ENCODE results near the gene GALK2. TPM values are rescaled to one million over a fixed set of nuclear protein-coding genes. Genes with fewer than 3 reads are reported as not detected.

Gene GALK2
- total and polyA plus RNA-seq, 2 of the 4 experiments (the other 2 are of a cell fraction), result 27.0 to 63.6 TPM

- Histone ChIP-seq H3K56ac (ENCODE audit: extremely low read depth, insufficient read depth, low read length) (no peak overlapping the region), H3K4ac (ENCODE audit: low read depth, low read length) (no peak overlapping the region), H3K4me1 (ENCODE audit: control insufficient read depth, insufficient read depth, low read length) (no peaks in the 10 kb centered on the region), H2BK20ac (ENCODE audit: low read depth, low read length) (no peak overlapping the region), H3K27ac (ENCODE audit: insufficient read depth, low read length) (no peak overlapping the region), H3K9me1 (ENCODE audit: insufficient read depth, low read length) (no peaks in the 10 kb centered on the region), H3K79me1 (ENCODE audit: low read depth in 1 of 2, low read length in 2 of 2) (no peaks in the 10 kb centered on the region; a peak in 2 of 4 replicates), H4K5ac (ENCODE audit: low read depth, low read length) (no peak overlapping the region), H2BK5ac (ENCODE audit: low read depth, low read length, poor library complexity, severe bottlenecking) (no peak overlapping the region), H4K8ac (ENCODE audit: low read depth in 2 of 2, low read length in 2 of 2) (no peak overlapping the region), H3K36me3 (ENCODE audit: control insufficient read depth, insufficient read depth, low read length) (no peaks in the 10 kb centered on the region), H3K4me2 (ENCODE audit: low read depth, low read length) (no peak overlapping the region), H4K20me1 (ENCODE audit: insufficient read depth, low read length) (no peaks in the 10 kb centered on the region), H2BK120ac (ENCODE audit: low read depth, low read length) (no peak overlapping the region), H2AK5ac (ENCODE audit: low read depth, low read length) (no peak overlapping the region), H2BK15ac (ENCODE audit: low read depth, low read length) (no peak overlapping the region), H3K4me3 (ENCODE audit: insufficient read depth, low read depth, low read length) (no peak overlapping the region), H3K23ac (ENCODE audit: low read depth, low read length) (no peak overlapping the region), H3K27me3 (ENCODE audit: control insufficient read depth, insufficient read depth, low read length) (no peaks in the 10 kb centered on the region), H3K18ac (ENCODE audit: low read depth, low read length) (no peak overlapping the region), H3K9ac (ENCODE audit: low read depth, low read length) (no peak overlapping the region), H3K14ac (replicated peaks; ENCODE audit: low read depth, low read length) (no peak overlapping the region), H2AFZ (replicated peaks; ENCODE audit: low read length, poor library complexity) (no peak overlapping the region), H4K91ac (ENCODE audit: insufficient read depth, low read depth, low read length) (no peak overlapping the region), H2AK9ac (replicated peaks; ENCODE audit: low read depth, low read length, poor library complexity) (no peak overlapping the region), H3K9me3 (ENCODE audit: control insufficient read depth, insufficient read depth, low read length) (peaks cover 1% of the 10 kb centered on the region; the same call in 1 of the 2 replicates)
- BruUV-seq (replicated peaks), result no TSS peak
- POLR2A ChIA-PET (ENCODE audit: unreplicated experiment), result no interaction called here
- dilution Hi-C loops (cut with HindIII; ENCODE audit: low sequenced_read_pairs, unreplicated experiment) (no loop called here), intact Hi-C loops (cut with micrococcal nuclease) (no loop called here), in situ Hi-C loops (cut with MboI; ENCODE audit: low sequenced_read_pairs) (no loop called here)
- CTCF ChIA-PET, result no interaction called here
- no peak for TF ChIP-seq MXI1 (IDR thresholded peaks at IDR 0.05; ENCODE audit: borderline replicate concordance, low read depth, low read length)
- TF ChIP-seq RCOR1 (IDR thresholded peaks at IDR 0.05; ENCODE audit: insufficient replicate concordance, low read length), result no peak
- no peak for TF ChIP-seq CHD1 (IDR thresholded peaks at IDR 0.05; ENCODE audit: low read depth, low read length)
- TF ChIP-seq MAZ (IDR thresholded peaks at IDR 0.05; ENCODE audit: borderline replicate concordance, low read depth, low read length), result no peak
- TF ChIP-seq MAFK (IDR thresholded peaks at IDR 0.05; ENCODE audit: low read depth, low read length), result no peak
- no peak for TF ChIP-seq POLR2A (IDR thresholded peaks at IDR 0.05; ENCODE audit: low read depth, low read length)
- TF ChIP-seq BHLHE40 (IDR thresholded peaks at IDR 0.05; ENCODE audit: low read depth, low read length), result no peak
- no peak for TF ChIP-seq ELK1 (IDR thresholded peaks at IDR 0.05; ENCODE audit: borderline replicate concordance, low read depth, low read length)
- TF ChIP-seq CEBPB (IDR thresholded peaks at IDR 0.05; ENCODE audit: low read depth, low read length), result no peak
- TF ChIP-seq, protein P1, sequence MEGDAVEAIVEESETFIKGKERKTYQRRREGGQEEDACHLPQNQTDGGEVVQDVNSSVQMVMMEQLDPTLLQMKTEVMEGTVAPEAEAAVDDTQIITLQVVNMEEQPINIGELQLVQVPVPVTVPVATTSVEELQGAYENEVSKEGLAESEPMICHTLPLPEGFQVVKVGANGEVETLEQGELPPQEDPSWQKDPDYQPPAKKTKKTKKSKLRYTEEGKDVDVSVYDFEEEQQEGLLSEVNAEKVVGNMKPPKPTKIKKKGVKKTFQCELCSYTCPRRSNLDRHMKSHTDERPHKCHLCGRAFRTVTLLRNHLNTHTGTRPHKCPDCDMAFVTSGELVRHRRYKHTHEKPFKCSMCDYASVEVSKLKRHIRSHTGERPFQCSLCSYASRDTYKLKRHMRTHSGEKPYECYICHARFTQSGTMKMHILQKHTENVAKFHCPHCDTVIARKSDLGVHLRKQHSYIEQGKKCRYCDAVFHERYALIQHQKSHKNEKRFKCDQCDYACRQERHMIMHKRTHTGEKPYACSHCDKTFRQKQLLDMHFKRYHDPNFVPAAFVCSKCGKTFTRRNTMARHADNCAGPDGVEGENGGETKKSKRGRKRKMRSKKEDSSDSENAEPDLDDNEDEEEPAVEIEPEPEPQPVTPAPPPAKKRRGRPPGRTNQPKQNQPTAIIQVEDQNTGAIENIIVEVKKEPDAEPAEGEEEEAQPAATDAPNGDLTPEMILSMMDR (conservative IDR thresholded peaks at IDR 0.05; ENCODE audit: low read depth, low read length), result no peak
- TF ChIP-seq, protein P2, sequence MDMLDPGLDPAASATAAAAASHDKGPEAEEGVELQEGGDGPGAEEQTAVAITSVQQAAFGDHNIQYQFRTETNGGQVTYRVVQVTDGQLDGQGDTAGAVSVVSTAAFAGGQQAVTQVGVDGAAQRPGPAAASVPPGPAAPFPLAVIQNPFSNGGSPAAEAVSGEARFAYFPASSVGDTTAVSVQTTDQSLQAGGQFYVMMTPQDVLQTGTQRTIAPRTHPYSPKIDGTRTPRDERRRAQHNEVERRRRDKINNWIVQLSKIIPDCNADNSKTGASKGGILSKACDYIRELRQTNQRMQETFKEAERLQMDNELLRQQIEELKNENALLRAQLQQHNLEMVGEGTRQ (IDR thresholded peaks at IDR 0.05; ENCODE audit: low read depth, low read length), result no peak
- no peak for TF ChIP-seq RAD21 (IDR thresholded peaks at IDR 0.05; ENCODE audit: low read length)
- no peak for TF ChIP-seq SMC3 (IDR thresholded peaks at IDR 0.05; ENCODE audit: low read depth, low read length)
- no peak for TF ChIP-seq RFX5 (IDR thresholded peaks at IDR 0.05; ENCODE audit: low read depth, low read length)
- DNase-seq, result no peak
- ATAC-seq (ENCODE audit: low read depth), result no peak
Measured at GRCh38 chr15:49343546-49343945, 173.5 kb downstream of the GALK2 start.
